B cell (primary cell): ENCODE data around the gene RCN2.

Experiments
- CTCF ChIP-seq: fragments of 200-600 bp; IDR thresholded peaks from one replicate; pipeline ENCODE4 v1.8.0; 2022; ENCODE audit warnings: antibody characterized with exemption, mild to moderate bottlenecking
- EZH2 ChIP-seq: IDR thresholded peaks from 2 replicates; pipeline ENCODE4 v1.6.1; 2012; ENCODE audit warnings: borderline replicate concordance, low read depth, mild to moderate bottlenecking, moderate library complexity, low read length; ENCODE audit not compliant: insufficient read depth, poor library complexity, severe bottlenecking

DNA sequence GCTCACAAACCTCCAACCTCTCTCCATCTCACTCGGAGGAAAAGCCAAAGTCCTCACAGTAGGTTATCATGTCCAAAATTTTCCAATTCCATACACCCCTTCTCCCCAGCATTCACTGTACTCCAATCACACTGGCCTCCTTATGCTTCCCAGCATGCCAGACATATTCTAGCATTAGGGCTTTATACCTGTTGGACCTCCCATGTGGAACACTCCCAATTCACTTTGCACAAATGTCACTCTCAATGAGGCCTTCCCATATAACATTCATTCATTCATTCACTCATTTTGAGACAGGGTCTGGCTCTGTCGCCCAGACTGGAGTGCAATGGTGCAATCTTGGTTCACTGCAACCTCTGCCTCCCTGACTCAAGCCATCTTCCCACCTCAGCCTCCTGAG, 46.3 kb upstream of the RCN2 start:
- no peak for TF ChIP-seq CTCF
- TF ChIP-seq EZH2 = no peak
